LNCaP clone FGC (cell line): ENCODE data around the gene ALCAM.

Experiments
- DNase-seq: peaks from one replicate; pipeline ENCODE4 v3.0.0-alpha.2; 2011; ENCODE audit warnings: low read depth
- H3K4me3 ChIP-seq: 2 replicates; pipeline ENCODE4 v1.5.1; 2011; ENCODE audit warnings: mild to moderate bottlenecking, low read depth, low read length, control low read depth
- TF ChIP-seq, protein P1 (sequence below): IDR thresholded peaks from 2 replicates; pipeline ENCODE4 v1.5.1; 2012; ENCODE audit warnings: mild to moderate bottlenecking; ENCODE audit not compliant: control insufficient read depth, insufficient read depth; ENCODE audit errors: extremely low read depth

ALCAM gene

GRCh38 chr3:105366326-105367062 is at the start of gene ALCAM:
ALCAM (plus strand) TSS chr3:105366909.
- DNase-seq = peak; percentile 92
- TF ChIP-seq, protein P1, sequence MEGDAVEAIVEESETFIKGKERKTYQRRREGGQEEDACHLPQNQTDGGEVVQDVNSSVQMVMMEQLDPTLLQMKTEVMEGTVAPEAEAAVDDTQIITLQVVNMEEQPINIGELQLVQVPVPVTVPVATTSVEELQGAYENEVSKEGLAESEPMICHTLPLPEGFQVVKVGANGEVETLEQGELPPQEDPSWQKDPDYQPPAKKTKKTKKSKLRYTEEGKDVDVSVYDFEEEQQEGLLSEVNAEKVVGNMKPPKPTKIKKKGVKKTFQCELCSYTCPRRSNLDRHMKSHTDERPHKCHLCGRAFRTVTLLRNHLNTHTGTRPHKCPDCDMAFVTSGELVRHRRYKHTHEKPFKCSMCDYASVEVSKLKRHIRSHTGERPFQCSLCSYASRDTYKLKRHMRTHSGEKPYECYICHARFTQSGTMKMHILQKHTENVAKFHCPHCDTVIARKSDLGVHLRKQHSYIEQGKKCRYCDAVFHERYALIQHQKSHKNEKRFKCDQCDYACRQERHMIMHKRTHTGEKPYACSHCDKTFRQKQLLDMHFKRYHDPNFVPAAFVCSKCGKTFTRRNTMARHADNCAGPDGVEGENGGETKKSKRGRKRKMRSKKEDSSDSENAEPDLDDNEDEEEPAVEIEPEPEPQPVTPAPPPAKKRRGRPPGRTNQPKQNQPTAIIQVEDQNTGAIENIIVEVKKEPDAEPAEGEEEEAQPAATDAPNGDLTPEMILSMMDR = peak; percentile 88
- peak within 1 kb of the TSS; percentile 85 for H3K4me3 ChIP-seq

DNA sequence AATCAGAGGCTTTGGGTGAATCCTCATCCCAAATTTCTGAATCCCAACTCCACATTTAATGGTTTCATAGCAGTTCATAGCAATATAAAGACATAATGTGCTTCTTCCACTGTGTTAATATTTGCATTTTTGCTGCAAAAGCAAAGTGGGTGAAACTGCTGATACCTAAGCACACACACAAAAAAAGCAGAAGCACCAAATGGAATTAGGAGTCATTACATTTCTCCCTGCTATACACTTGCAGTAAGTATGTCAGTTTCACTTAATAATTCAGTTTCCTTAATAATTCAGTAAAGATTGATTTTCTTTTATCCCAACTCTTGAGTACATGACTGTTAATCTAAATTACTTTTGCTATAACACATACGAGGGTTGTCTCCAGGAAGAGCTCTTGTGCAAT is 48.9 kb upstream of the ALCAM start:
- DNase-seq = no peak
- no peak overlapping the region for H3K4me3 ChIP-seq
- TF ChIP-seq, protein P1 = no peak

GRCh38 chr3:105322570-105323273 is 44.0 kb upstream of the ALCAM start:
- no peak for DNase-seq
- no peak overlapping the region for H3K4me3 ChIP-seq
- TF ChIP-seq, protein P1 = no peak

- TF ChIP-seq, protein P1 = no peak
- DNase-seq = no peak
- no peak overlapping the region for H3K4me3 ChIP-seq
These were observed 43.5 kb upstream of the ALCAM start for GRCh38 chr3:105323274-105323599.

GRCh38 chr3:105324951-105325350 is 41.8 kb upstream of the ALCAM start:
- TF ChIP-seq, protein P1 = no peak
- DNase-seq = no peak
- no peak overlapping the region for H3K4me3 ChIP-seq

GRCh38 chr3:105327662-105328337 is 38.9 kb upstream of the ALCAM start:
- TF ChIP-seq, protein P1 = no peak
- no peak overlapping the region for H3K4me3 ChIP-seq
- no peak for DNase-seq

GRCh38 chr3:105328338-105328730 is 38.4 kb upstream of the ALCAM start:
- H3K4me3 ChIP-seq = no peak overlapping the region
- DNase-seq = no peak
- TF ChIP-seq, protein P1 = no peak
